Cerebellar nuclear complex (tissue), 1 donor: ENCODE results near the gene CHURC1.
"Not testable (repeated sequence)": the region's sequence is repeated elsewhere in the genome, so short reads cannot be mapped to it uniquely, and the experiment has no call there.

ENCODE experiments used
- DNase-seq, 2 experiments: peaks; one replicate each; lab custom pipeline; 2025; lab: John Stamatoyannopoulos, UW

Gene CHURC1

DNA sequence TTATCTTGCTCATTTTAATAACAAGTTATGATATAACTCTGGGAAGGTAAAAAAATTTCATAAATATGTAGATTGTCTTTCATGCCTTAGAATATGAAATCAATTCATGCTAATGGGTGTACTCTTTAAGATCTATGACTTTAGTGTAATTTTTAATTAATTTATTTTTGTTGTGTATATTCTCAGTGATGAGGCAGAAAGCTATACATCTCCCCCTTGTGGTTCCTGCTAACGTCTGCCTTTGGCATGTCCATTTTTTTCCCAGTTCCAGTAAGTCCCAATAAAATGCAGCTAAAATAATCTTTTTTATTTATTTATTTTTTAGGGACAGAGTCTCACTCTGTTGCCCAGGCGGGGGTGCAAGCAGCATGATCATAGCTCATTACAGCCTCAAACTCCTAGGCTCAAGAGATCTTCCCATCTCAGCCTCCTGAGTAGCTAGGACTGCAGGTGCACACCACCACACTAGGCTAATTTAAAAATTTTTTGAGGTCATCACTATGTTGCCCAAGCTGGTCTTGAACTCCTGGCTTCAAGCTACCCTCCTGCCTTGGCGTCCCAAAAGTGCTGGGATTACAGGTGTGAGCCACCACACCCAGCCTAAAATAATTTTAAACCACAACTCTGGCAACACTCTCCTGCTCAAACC is 3.3 kb upstream of the CHURC1 start:
- DNase-seq, result no peak

DNA sequence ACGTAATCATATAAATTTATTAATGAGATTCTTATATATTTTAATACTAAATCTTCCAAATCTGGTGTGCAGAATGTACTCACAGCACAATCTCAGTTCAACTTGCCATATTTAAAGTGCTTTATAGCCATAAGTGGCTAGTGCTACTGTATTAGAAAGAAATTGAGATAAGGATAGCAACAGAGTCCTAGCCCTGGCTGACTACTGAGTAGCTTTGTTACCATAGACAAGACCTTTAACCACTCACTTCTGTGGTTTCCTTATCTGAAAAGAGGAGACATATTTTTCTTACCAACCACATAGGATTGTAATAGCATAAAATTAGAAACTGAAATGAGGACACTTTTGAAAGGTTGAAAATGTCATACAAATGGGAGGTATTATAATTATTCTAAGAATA is 2.0 kb upstream of the CHURC1 start:
- DNase-seq, result no peak

GRCh38 chr14:64913477-64913876 is 778 bp upstream of the CHURC1 start:
- not testable (repeated sequence) for DNase-seq

DNA sequence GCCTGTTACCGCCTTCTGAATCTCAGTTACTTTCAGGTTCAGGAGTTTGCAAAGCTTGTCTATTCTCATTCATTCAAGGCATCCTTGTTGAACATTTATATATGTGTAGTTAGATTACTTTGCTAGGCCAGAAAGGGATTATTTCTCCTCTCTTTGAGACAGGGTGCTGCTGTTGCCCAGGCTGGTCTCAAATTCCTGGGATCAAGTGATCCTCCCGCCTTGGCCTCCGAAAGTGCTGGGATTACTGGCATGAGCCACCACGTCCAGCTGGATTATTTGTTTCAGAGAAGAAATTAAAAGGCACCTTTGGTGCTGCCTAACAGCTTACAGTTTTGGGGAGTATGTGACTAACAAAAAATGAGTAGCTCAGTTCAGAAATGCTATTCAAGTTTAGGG is 772 bp downstream of the CHURC1 start:
- no peak for DNase-seq

DNA sequence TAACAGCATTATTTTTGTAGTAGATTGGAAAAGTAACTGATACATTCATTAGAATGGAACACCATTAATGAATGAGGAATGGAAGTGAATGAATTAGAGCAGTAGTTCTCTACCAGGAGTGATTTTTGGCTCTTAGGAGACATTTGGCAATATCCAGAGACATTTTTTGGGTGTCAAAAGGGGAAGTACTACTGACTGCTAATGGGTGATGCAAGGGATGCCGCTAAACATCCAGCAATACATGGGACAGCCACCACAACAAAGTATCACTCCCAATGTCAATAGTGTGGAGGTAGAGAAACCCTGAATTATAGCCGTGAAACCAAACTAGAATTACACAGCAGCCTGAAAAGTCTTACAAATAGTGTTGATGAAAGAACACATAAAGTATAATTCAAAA is 1.5 kb downstream of the CHURC1 start:
- no peak for DNase-seq

DNA sequence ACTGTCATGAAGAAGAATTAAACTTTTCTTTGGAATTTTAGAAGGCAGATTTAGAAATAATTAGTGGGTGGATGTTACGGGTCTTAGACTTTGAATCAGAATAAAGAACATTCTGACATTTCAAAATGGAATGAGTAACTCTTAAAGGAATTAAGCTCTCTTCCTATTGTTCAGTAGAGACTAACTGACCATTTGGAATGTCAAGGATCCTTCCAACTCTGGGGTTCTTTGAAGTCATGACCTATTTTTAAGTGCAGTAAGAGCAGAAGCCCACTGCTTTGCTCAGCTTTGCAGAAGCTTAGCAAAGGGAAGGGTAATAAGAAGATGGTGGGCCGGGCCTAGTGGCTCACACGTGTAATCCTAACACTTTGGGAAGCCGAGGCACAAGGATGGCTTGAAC is 4.0 kb downstream of the CHURC1 start:
- no peak for DNase-seq

GRCh38 chr14:64919215-64919614 is 5.0 kb downstream of the CHURC1 start:
- no peak for DNase-seq

DNA sequence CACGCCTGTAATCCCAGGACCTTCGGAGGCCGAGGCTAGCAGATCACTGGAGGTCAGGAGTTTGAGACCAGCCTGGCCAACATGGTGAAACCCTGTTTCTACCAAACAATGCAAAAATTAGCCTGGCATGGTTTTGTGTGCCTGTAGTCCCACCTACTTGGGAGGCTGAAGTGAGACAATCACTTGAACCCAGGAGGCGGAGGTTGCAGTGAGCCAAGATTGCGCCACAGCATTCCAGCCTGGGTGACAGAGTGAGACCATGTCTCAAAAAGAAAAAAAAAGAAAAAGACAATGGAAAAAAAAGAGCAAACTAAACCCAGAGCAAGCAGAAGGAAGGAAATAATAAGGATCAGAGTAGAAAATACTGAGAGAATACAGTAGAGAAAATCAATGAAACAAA is 5.4 kb downstream of the CHURC1 start:
- no peak for DNase-seq

DNA sequence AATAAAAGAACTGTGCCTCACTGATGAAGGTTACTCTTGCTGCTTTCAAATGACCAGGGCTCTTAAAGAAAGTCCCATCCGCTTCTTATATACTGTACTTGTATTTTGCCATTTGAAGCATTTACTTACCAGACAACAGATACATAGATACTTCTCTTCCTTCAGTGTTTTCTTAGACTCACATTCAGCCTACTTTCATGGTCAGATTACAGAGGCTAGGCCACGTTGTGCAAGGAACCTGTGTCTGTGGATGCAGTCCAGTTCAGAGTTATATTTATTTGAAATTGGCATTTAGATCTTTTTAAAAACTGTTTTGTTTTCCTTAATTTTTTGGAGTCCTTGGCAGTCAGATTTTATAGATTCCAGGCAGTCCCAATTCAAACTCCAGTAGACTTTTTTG is 6.2 kb downstream of the CHURC1 start:
- DNase-seq, result no peak

DNA sequence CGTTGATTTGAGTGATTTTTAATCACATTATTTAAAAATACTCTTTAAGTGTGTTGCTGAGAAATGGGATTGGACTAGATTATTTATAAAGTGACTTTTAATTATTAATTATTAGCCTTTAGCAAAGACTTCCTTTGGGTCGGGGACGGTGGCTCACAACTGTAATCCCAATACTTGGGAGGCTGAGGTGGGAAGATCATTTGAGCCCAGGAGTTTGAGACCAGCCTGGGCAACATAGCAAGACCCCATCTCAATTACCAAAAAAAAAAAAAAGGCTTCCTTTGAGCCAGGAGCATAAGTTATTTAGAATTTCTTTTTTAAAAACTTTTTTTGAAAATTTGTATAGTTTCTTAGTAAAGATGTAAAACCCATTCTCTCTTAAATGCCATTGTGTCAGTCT is 8.8 kb downstream of the CHURC1 start:
- DNase-seq, result no peak

DNA sequence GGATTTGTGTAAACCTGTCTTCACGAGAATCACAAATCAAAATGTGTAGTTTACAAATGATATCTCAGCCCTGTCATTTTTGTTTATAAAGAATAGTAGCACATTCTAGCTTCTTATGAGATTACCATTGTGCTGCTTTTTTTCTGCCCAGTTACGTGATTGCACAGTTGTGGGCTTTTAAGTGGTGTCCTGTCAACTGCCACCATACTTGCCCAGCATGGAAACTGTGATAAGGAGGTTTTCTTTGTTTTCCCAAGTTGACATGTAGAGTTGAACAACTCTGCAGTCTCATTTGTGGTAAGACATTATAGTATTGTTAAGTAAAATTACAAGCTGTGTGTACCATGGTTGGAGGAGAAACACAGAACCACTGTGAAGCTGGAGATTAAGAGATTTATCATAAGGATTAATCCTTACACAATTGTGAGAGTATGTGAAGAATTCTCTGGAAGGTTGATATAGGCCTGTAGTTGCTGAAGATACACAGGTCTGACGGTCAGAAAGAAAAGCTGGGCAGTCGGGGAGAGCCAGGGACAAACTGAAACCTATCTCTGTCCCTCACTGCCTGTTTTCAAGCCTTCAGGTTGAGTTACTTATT is 12.2 kb downstream of the CHURC1 start:
- no peak for DNase-seq

GRCh38 chr14:64927031-64927430 is 12.8 kb downstream of the CHURC1 start:
- DNase-seq, result no peak

DNA sequence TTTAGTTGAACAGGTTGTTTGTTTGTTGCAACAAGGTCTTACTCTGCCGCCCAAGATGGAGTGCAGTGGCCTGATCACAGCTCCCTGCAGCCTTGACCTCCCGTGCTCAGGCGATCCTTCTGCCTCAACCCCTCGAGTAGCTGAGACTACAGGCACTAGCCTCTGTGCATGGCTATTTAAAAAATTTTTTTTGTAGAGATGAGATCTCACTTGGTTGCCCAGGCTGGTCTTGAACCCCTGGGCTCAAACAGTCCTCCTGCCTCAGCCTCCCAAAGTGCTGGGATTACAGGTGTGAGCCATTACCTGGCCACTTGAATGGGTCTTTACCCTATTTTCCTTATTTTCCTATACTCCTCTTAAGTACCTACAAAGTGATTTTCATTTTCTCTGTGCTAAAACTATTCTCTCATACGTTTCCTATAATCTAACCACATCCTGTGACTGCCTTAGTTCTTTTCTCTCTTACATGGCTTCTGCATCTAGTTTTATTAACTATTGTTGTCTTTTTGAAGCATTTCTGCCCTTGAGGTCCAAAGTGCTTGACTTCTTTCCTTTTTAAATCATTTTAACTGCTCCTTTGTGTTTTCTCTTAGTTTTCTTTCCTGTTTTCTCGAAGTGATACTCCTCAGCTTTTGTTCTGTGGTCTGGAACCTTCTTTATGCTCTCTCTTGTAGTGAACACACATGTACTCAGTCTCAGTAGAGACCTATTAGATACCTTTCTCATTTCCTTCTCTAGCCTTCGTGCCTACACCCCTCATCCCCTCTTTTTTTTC is 14.2 kb downstream of the CHURC1 start:
- DNase-seq, result no peak

GRCh38 chr14:64929014-64929359 is 14.7 kb downstream of the CHURC1 start:
- DNase-seq, result no peak

- DNase-seq, result no peak
Measured at GRCh38 chr14:64930085-64930843, 16.0 kb downstream of the CHURC1 start.

DNA sequence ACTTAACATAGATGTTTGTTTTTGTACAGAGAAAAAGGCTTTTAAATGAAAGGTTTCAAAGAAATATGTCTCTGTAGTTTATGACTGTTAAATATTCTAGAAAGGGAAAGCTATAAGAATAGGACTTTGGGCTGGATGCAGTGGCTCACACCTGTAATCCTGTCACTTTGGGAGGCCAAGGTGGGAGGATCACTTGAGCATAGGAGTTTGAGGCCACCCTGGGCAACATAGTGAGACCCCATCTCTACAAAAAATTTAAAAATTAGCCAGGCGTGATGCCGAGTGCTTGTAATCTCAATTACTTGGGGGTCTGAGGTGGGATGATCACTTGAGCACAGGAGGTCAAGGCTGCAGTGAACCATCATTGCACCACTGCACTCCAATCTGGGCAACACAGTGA is 16.9 kb downstream of the CHURC1 start:
- DNase-seq, result no peak

- no peak for DNase-seq
Measured at GRCh38 chr14:64932231-64932630, 18.0 kb downstream of the CHURC1 start.

- DNase-seq, result no peak
Measured at GRCh38 chr14:64934338-64934929, 20.2 kb downstream of the CHURC1 start.

DNA sequence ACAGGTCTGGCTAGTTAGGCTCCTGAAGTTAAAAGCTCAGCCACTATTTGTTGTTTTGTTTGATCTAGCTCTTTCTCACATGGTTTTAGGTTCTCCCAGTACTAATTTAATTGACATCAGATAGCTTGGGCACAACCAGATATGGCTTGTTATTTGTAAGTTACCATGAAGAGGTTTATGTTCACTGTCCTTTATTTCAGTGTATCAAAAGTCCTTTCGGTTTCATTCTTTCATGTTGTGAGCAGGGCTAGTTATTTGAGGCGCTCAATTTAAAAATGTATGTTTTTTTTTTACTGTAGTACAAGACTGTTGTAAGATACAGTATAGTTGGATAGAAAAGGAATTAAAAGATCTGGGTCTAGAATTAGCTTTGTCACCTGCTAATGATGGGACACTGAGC is 21.3 kb downstream of the CHURC1 start:
- DNase-seq, result no peak

GRCh38 chr14:64937171-64937820 is 23.0 kb downstream of the CHURC1 start:
- DNase-seq, result no peak

GRCh38 chr14:64937821-64938193 is 23.6 kb downstream of the CHURC1 start:
- peak in 1 of 2 experiments; percentile 21 for DNase-seq
